IPS-20b (cell line): ENCODE measurements around the gene TMEM185B.
"Not testable (repeated sequence)": the region's sequence is repeated elsewhere in the genome, so short reads cannot be mapped to it uniquely, and the experiment has no call there.

Source experiments
- H3K27ac ChIP-seq: one replicate; pipeline ENCODE4 v1.5.1; 2013; ENCODE audit warnings: low read length
- H3K27me3 ChIP-seq: 2 replicates; pipeline ENCODE4 v1.6.1; 2013; ENCODE audit warnings: mild to moderate bottlenecking, low read length, inconsistent platforms; ENCODE audit not compliant: insufficient read depth
- H3K36me3 ChIP-seq: 2 replicates; pipeline ENCODE4 v1.6.1; 2013; ENCODE audit warnings: low read depth, mild to moderate bottlenecking, inconsistent platforms, low read length, moderate library complexity; ENCODE audit not compliant: insufficient read depth
- H3K4me1 ChIP-seq: 2 replicates; pipeline ENCODE4 v1.6.1; 2013; ENCODE audit warnings: mild to moderate bottlenecking, control low read depth, inconsistent platforms, low read length, moderate library complexity; ENCODE audit not compliant: insufficient read depth
- H3K4me3 ChIP-seq: 2 replicates; pipeline ENCODE4 v1.5.1; 2013; ENCODE audit warnings: mild to moderate bottlenecking, low read length, inconsistent platforms
- H3K9ac ChIP-seq: 2 replicates; pipeline ENCODE4 v1.6.1; 2013; ENCODE audit warnings: low read depth, mild to moderate bottlenecking, inconsistent platforms, low read length, moderate library complexity
- H3K9me3 ChIP-seq: 2 replicates; pipeline ENCODE4 v1.6.1; 2013; ENCODE audit warnings: mild to moderate bottlenecking, low read depth, low read length, inconsistent platforms; ENCODE audit not compliant: insufficient read depth

TMEM185B gene

GRCh38 chr2:120259939-120260338 lies 36.7 kb upstream of the TMEM185B start:
- not testable (repeated sequence) for H3K27ac ChIP-seq, H3K9ac ChIP-seq, H3K4me3 ChIP-seq, H3K4me1 ChIP-seq, H3K36me3 ChIP-seq, H3K9me3 ChIP-seq
- peaks cover 10% of the 10 kb centered on the region for H3K27me3 ChIP-seq

- Histone ChIP-seq H3K27me3 (peaks cover 27% of the 10 kb centered on the region), H3K9me3 (peaks cover 4% of the 10 kb centered on the region; the same call in 1 of the 2 replicates), H3K9ac (no peak overlapping the region), H3K27ac (no peak overlapping the region), H3K36me3 (no peaks in the 10 kb centered on the region), H3K4me3 (no peak overlapping the region), H3K4me1 (peaks cover 8% of the 10 kb centered on the region; the same call in 1 of the 2 replicates)
These were observed 35.0 kb upstream of the TMEM185B start for GRCh38 chr2:120258196-120258595.

- H3K9ac ChIP-seq: no peak overlapping the region
- H3K9me3 ChIP-seq: peaks cover 4% of the 10 kb centered on the region; the same call in 1 of the 2 replicates
- H3K4me1 ChIP-seq: peaks cover 8% of the 10 kb centered on the region; the same call in 1 of the 2 replicates
- H3K36me3 ChIP-seq: no peaks in the 10 kb centered on the region
- no peak overlapping the region for H3K27ac ChIP-seq
- peaks cover 28% of the 10 kb centered on the region for H3K27me3 ChIP-seq
- H3K4me3 ChIP-seq: no peak overlapping the region
These were observed 34.3 kb upstream of the TMEM185B start for GRCh38 chr2:120257522-120257921.

GRCh38 chr2:120256651-120257000 lies 33.4 kb upstream of the TMEM185B start:
- H3K36me3 ChIP-seq: no peaks in the 10 kb centered on the region
- H3K9ac ChIP-seq: no peak overlapping the region
- H3K9me3 ChIP-seq: peaks cover 4% of the 10 kb centered on the region; the same call in 1 of the 2 replicates
- H3K27me3 ChIP-seq: peaks cover 33% of the 10 kb centered on the region
- H3K27ac ChIP-seq: no peak overlapping the region
- peaks cover 8% of the 10 kb centered on the region; the same call in 1 of the 2 replicates for H3K4me1 ChIP-seq
- H3K4me3 ChIP-seq: no peak overlapping the region

- no peaks in the 10 kb centered on the region for H3K36me3 ChIP-seq
- peaks cover 8% of the 10 kb centered on the region; the same call in 1 of the 2 replicates for H3K4me1 ChIP-seq
- H3K27me3 ChIP-seq: peaks cover 38% of the 10 kb centered on the region
- H3K4me3 ChIP-seq: no peak overlapping the region
- peaks cover 4% of the 10 kb centered on the region; the same call in 1 of the 2 replicates for H3K9me3 ChIP-seq
- H3K27ac ChIP-seq: no peak overlapping the region
- no peak overlapping the region for H3K9ac ChIP-seq
These were observed 32.9 kb upstream of the TMEM185B start for GRCh38 chr2:120255986-120256650.

- Histone ChIP-seq H3K4me3 (no peak overlapping the region), H3K27ac (no peak overlapping the region), H3K4me1 (peaks cover 8% of the 10 kb centered on the region; the same call in 1 of the 2 replicates), H3K9ac (no peak overlapping the region), H3K27me3 (peaks cover 49% of the 10 kb centered on the region), H3K9me3 (peaks cover under 1% of the 10 kb centered on the region; the same call in 1 of the 2 replicates), H3K36me3 (no peaks in the 10 kb centered on the region)
These were observed 31.9 kb upstream of the TMEM185B start for GRCh38 chr2:120255071-120255470.

GRCh38 chr2:120254178-120254577 lies 31.0 kb upstream of the TMEM185B start:
- Histone ChIP-seq H3K36me3 (no peaks in the 10 kb centered on the region), H3K27ac (no peak overlapping the region), H3K9ac (no peak overlapping the region; the same call in 1 of the 2 replicates), H3K27me3 (peaks cover 58% of the 10 kb centered on the region), H3K9me3 (no peaks in the 10 kb centered on the region), H3K4me1 (peaks cover 8% of the 10 kb centered on the region; the same call in 1 of the 2 replicates), H3K4me3 (peak overlapping the region; percentile 88)

- Histone ChIP-seq H3K27me3 (peaks cover 59% of the 10 kb centered on the region), H3K4me3 (peak overlapping the region; percentile 88), H3K36me3 (no peaks in the 10 kb centered on the region), H3K27ac (no peak overlapping the region), H3K4me1 (peaks cover 8% of the 10 kb centered on the region; the same call in 1 of the 2 replicates), H3K9me3 (no peaks in the 10 kb centered on the region), H3K9ac (peak overlapping the region; percentile 66; the same call in 1 of the 2 replicates)
These were observed 30.1 kb upstream of the TMEM185B start for GRCh38 chr2:120253021-120253882.

- Histone ChIP-seq H3K4me1 (peaks cover 8% of the 10 kb centered on the region; the same call in 1 of the 2 replicates), H3K9me3 (no peaks in the 10 kb centered on the region), H3K9ac (peak within 1 kb of the TSS; percentile 66; the same call in 1 of the 2 replicates), H3K27ac (no peak within 1 kb of the TSS), H3K36me3 (no peaks in the 10 kb centered on the region), H3K4me3 (peak within 1 kb of the TSS; percentile 88), H3K27me3 (peaks cover 64% of the 10 kb centered on the region)
These were observed 29.2 kb upstream of the TMEM185B start, which contains the start of gene RALB for GRCh38 chr2:120252225-120253020. TSS of gene RALB (plus strand) at chr2:120252852. CDS start at chr2:120278665, 25,813 bp downstream.

GRCh38 chr2:120251880-120252224 lies 28.7 kb upstream of the TMEM185B start:
- Histone ChIP-seq H3K27ac (no peak overlapping the region), H3K9ac (peak overlapping the region; percentile 26; the same call in 1 of the 2 replicates), H3K4me1 (peaks cover 8% of the 10 kb centered on the region; the same call in 1 of the 2 replicates), H3K27me3 (peaks cover 64% of the 10 kb centered on the region), H3K36me3 (no peaks in the 10 kb centered on the region), H3K9me3 (no peaks in the 10 kb centered on the region), H3K4me3 (peak overlapping the region; percentile 88)

GRCh38 chr2:120251078-120251477 lies 27.9 kb upstream of the TMEM185B start:
- Histone ChIP-seq H3K9ac (no peak overlapping the region), H3K4me3 (no peak overlapping the region), H3K36me3 (no peaks in the 10 kb centered on the region), H3K9me3 (no peaks in the 10 kb centered on the region), H3K4me1 (peaks cover 14% of the 10 kb centered on the region), H3K27me3 (peaks cover 64% of the 10 kb centered on the region), H3K27ac (no peak overlapping the region)
